Amygdala (tissue), 56 donors: Measurements from ENCODE around the gene NEDD4.
"Not testable (repeated sequence)": the region's sequence is repeated elsewhere in the genome, so short reads cannot be mapped to it uniquely, and the experiment has no call there.

Experiments
- DNase-seq, 56 donors: peaks; one replicate each; lab custom pipeline; 2025; lab: John Stamatoyannopoulos, UW

NEDD4 gene

GRCh38 chr15:55900019-55900418 lies 93.4 kb downstream of the NEDD4 start:
- DNase-seq = no peak

DNA sequence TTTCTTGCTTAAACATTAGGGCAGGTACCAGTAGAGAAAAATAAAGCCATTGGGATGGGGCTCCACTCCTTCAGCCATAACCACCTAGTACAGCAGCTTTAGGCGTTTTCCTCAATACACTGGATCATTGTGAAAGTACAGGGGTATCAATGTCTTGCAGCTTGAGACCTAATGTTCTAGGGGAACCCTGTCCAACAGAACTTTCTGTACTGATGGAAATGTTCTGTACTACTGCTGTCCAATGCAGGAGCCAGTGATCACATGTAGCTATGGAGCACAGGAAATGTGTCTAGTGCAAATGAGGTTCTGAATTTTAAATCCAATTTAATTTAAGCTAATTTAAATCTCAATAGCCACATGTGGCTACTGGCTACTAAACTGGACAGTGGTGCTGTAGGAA lies 93.9 kb downstream of the NEDD4 start:
- DNase-seq = no peak

DNA sequence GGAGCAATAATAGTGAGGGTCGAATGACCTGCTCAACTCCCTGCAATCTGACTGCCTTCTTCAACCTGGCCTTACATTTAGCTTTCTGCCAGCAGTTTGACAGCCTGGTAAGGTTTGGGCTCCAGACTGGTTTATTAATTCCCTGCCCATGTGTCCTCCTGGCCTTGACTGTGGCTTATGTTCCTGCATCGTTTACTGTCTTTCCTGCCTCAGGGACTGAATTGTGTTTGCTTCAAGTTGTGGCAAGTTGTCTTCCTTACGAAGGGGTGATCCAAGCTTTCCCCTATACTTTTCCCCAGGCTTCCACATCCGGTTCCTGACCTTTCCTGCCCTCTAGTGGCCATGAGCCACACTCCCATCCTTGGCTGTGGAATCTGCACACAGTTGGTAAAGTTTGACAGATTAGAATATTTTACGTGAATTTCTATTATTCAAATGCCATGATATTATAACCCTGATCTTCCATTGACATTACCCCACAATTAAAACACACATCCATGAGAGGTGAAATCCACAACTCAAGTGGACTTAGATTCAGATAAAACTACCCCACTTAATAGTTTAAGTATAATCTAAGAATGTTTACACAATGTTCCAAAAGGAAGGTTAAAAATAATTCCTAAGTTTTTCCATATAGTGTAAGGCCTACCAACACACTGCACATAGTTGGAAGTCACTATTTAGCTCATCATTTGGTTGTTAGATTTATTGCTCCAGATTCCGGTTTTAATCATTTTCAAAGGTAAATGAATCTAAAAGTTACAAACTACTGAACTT lies 95.7 kb downstream of the NEDD4 start:
- peak in 19 of 56 donors; percentile 0 to 60 (median 5) for DNase-seq

DNA sequence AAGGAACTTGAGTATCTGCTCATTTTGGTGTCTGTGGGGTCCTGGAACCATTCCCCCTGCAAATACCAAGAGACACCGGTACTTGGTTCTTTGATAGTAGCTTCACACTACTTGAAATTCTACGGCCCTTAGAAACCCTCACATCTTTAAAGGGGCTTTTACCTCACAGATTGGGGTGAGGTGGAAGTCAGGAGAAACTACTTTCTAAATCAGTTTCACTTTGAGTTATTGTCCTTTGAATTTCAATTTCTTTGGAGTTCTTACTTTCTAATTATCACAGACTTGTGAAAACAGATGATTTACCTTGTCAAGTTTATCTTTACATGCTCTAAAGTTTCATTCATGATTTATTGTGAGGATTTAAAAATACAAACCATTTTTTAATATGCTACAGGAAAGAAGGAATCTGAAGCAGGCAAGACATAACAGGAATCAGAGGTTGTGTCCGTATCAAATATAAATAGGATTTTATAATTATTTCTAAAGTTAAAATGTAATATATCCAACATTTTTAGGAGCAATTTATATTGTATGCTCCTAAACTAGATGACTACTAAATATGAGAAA lies 98.9 kb downstream of the NEDD4 start:
- DNase-seq = no peak

DNA sequence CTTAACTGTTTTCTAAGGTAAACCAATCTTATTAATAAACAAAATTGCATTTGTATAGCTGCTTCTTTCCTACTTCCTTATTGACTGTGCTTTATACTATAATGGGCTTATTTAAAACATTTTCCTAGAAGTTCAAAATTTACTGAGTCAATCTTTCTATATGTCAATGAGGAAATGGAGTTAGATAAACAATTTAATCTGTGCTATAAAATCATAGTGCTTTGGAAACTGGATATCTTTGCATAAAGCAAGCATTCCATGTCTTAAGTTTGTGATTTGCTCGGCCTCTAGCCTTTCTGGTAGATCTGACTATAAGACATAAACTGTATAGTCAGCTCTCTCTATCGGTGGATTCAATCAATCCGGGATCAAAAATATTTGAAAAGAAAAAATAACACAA lies 99.6 kb downstream of the NEDD4 start:
- DNase-seq = no peak

- no peak for DNase-seq
Measured at GRCh38 chr15:55891196-55891595, 102.2 kb downstream of the NEDD4 start.

GRCh38 chr15:55884223-55884622 lies 109.2 kb downstream of the NEDD4 start:
- DNase-seq = no peak

- no peak for DNase-seq
Measured at GRCh38 chr15:55879181-55879580, 114.2 kb downstream of the NEDD4 start.

DNA sequence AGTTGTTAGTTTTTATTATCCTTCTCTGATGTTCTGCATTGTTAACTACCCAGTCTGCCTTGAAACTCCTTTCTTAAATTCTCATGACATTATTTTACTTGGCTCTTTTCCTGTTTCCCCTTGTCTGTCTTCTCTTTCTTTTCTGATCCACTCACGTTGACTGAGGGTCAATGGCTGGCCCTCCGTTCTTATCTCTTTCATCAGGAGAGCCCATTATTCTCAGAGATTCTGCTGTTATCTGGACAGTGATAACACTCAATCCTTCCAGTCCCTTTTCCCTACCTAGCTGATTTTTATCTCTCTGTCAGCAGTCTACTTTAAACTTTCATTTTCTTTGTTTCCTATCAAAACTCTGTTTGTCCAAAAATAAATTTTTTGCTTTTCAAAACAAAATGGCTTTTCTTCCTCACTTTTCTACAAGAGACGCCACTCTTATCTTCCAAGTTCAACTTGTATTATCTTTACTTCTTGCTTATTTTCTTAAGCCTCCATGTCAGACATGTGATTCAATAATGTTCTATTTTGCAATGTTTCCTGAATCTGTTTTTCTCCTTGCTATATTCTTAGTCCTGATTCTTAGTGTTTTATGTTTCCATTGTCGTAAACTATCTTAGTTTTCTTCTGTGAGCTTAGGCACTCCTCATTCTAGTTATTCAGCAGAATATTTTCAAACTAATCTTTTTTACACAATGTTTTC lies 120.2 kb downstream of the NEDD4 start:
- DNase-seq = no peak

DNA sequence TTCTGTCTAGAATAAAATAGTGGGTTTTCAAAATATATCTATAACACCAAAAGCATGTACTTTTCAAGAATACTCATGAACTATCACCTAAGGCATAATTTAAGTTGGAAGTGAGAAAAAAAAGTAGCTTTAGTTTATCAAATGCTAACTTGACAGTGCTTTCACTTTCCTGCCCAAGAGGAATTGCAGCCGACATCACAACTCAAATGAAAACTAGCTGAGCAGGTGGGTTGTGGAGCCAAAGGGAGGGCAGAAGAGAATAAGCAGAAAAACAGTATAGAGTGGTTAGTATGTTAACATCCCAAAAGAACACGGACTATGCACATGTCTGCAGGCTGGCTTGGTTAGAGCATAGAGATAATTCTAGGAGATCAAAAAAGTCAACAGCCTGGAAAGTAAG lies 120.9 kb downstream of the NEDD4 start:
- no peak for DNase-seq

DNA sequence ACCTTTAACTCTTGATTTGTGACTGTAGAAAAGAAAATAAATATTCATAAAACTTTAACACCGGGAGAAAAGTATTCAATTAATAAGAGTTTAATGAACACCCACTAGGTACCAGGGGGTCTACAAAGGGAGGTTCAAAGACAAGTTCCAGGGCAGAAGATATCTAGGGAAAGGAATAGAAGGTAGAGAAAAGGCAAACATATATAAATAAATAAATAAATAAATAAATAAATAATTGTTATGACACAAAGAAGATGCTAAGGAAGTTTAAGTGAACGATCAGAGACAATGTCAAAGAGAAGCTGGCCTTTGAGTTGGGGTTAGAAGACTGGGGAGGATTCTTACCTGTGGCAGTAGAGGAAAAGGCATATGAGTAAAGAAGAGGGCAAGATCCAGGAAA lies 123.8 kb downstream of the NEDD4 start:
- no peak for DNase-seq

- DNase-seq = no peak
Measured at GRCh38 chr15:55868707-55869106, 124.7 kb downstream of the NEDD4 start.

DNA sequence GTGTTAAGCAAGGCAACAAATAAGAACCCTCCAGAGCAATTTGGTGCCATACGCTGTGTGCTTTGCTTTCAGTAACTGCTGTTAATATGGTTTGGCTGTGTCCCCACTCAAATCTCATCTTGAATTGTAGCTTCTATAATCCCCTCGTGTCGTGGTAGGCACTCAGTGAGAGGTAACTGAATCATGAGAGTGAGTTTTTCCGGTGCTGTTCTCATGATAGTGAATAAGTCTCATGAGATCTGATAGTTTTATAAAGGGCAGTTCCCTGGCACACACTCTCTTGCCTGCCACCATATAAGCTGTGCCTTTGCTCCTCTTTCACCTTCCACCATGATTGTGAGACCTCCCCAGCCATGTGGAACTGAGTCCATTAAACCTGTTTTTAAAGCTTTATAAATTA lies 125.1 kb downstream of the NEDD4 start:
- not testable (repeated sequence) for DNase-seq

- DNase-seq = no peak
Measured at GRCh38 chr15:55863911-55864310, 129.5 kb downstream of the NEDD4 start.

GRCh38 chr15:55861115-55861514 lies 132.3 kb downstream of the NEDD4 start:
- no peak for DNase-seq

DNA sequence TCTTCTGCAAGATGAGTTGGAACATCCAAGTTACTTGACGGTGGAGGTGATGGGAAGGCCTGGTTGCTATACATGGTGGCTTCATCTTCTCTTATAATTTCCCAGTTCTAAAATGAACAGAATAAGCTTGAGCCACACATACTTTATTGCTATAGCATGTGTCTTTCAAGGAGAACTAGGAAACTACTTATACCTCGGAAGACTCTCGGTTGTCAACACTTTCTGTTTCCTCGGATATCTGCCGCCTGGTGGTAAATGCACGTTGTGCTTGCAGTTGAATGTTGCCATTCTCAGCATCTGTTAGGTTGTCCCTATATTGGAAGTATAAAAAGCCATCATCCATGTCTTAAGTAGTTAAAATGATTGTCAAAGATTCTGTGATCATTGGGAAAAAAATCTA lies 132.9 kb downstream of the NEDD4 start:
- no peak for DNase-seq

GRCh38 chr15:55859681-55860080 lies 133.7 kb downstream of the NEDD4 start:
- no peak for DNase-seq

GRCh38 chr15:55858661-55859060 lies 134.8 kb downstream of the NEDD4 start:
- DNase-seq = no peak

- no peak for DNase-seq
Measured at GRCh38 chr15:55856506-55857164, 136.8 kb downstream of the NEDD4 start.

DNA sequence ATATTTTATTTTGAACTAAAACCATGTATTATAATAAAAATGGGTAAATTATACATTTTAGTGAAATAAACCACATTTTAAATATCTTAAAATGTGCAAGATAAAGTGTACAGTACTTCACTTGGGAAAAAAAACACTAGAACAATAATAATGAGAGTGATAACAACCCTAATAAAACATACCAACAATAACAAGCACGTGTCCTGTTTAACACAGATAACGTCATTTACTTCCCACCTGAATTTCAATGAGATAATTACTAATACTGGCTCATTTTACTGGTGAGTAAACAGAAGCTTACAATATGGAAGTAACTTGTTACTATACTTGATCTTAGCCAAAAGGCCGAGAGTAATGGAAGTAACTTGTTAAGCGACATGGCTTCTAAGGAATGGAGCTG lies 140.3 kb downstream of the NEDD4 start:
- DNase-seq = no peak

- DNase-seq = peak in 17 of 56 donors; percentile 1 to 67 (median 7)
Measured at GRCh38 chr15:55846116-55846707, 147.2 kb downstream of the NEDD4 start.
